Osteoblast (primary cell): ENCODE data around the gene NCAN. TPM values are rescaled to one million over a fixed set of nuclear protein-coding genes. Genes with fewer than 3 reads are reported as not detected.

Experiments
- DNase-seq: peaks from one replicate; pipeline ENCODE4 v3.0.0; 2011; ENCODE audit warnings: low spot score, mixed read lengths; ENCODE audit not compliant: insufficient read length; ENCODE audit errors: missing footprints
- H2AFZ ChIP-seq: 2 replicates; pipeline ENCODE4 v1.6.0; 2011; ENCODE audit warnings: mild to moderate bottlenecking, low read length
- H3K27ac ChIP-seq: 2 replicates; pipeline ENCODE4 v1.5.1; 2011; ENCODE audit warnings: mild to moderate bottlenecking, low read depth, low read length, moderate library complexity
- H3K27me3 ChIP-seq: 2 replicates; pipeline ENCODE4 v1.6.0; 2012; ENCODE audit warnings: mild to moderate bottlenecking, control low read depth, inconsistent platforms, low read length, moderate library complexity; ENCODE audit not compliant: insufficient read depth
- H3K36me3 ChIP-seq: 2 replicates; pipeline ENCODE4 v1.5.1; 2011; ENCODE audit warnings: mild to moderate bottlenecking, low read length, control low read depth, moderate library complexity; ENCODE audit not compliant: insufficient read depth
- H3K4me1 ChIP-seq: 2 replicates; pipeline ENCODE4 v1.5.1; 2011; ENCODE audit warnings: mild to moderate bottlenecking, low read length, control low read depth, moderate library complexity; ENCODE audit not compliant: insufficient read depth
- H3K4me2 ChIP-seq: 2 replicates; pipeline ENCODE4 v1.6.0; 2011; ENCODE audit warnings: mild to moderate bottlenecking, low read length; ENCODE audit not compliant: insufficient read depth
- H3K4me3 ChIP-seq: fragments of 200-600 bp; sonication (generic); 3 replicates; pipeline ENCODE4 v1.5.1; 2012; ENCODE audit warnings: mild to moderate bottlenecking, low read length, inconsistent platforms; ENCODE audit not compliant: insufficient read depth
- H3K79me2 ChIP-seq: 2 replicates; pipeline ENCODE4 v1.6.0; 2012; ENCODE audit warnings: mild to moderate bottlenecking, low read length, control low read depth, inconsistent platforms; ENCODE audit not compliant: insufficient read depth
- H3K9me3 ChIP-seq: 2 replicates; pipeline ENCODE4 v1.5.1; 2011; ENCODE audit warnings: low read depth, low read length, control low read depth
- H4K20me1 ChIP-seq: 2 replicates; pipeline ENCODE4 v1.6.0; 2012; ENCODE audit warnings: mild to moderate bottlenecking, low read length, control low read depth; ENCODE audit not compliant: insufficient read depth
- total RNA-seq: library from RNA; depleted of rRNA; stranded (reverse); fragments of >200 nt; gene quantifications from 2 replicates; pipeline ENCODE4 v1.2.3, GENCODE V29; 2012
- TF ChIP-seq, protein P1 (sequence below): IDR thresholded peaks from 2 replicates; pipeline ENCODE4 v1.5.1; 2011; ENCODE audit warnings: mild to moderate bottlenecking, low read depth, low read length, moderate library complexity; ENCODE audit errors: extremely low read depth

Gene NCAN
- total RNA-seq, 1 donor: not detected

DNA sequence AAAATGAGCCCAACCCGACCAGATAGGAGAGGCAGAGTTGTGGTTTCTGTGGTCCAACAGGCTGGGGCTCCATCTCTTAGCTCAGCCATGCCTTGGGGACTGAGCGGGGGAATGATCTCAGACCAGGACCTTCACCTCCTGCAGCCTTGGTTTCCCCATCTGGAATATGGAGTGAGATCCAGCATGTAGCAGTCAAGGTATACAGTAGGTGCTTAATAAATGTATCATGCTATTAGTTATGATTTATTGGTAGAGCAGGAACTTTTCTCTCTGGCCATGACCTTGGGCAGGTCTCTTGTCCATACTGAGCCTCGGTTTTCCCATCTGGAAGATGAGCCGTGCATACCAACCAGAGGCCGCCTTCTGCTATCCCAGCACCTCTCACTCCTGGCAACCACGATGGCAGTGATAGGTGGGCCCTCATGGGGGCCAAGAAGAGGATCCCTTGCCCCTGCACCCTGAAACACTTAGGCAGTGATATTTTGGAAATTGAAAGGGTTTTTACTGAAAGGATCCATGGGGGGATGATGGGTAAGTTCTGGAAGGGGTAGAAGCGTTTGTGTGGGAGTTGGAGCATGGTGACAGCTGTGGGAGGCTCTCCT lies 52.2 kb downstream of the NCAN start:
- Histone ChIP-seq H3K4me1 (no peaks in the 10 kb centered on the region), H4K20me1 (no peaks in the 10 kb centered on the region), H3K4me3 (no peak overlapping the region), H3K36me3 (no peaks in the 10 kb centered on the region), H3K79me2 (no peaks in the 10 kb centered on the region), H3K27me3 (peaks cover 31% of the 10 kb centered on the region), H3K4me2 (no peak overlapping the region), H3K27ac (no peak overlapping the region), H3K9me3 (no peaks in the 10 kb centered on the region), H2AFZ (no peak overlapping the region)
- TF ChIP-seq, protein P1, sequence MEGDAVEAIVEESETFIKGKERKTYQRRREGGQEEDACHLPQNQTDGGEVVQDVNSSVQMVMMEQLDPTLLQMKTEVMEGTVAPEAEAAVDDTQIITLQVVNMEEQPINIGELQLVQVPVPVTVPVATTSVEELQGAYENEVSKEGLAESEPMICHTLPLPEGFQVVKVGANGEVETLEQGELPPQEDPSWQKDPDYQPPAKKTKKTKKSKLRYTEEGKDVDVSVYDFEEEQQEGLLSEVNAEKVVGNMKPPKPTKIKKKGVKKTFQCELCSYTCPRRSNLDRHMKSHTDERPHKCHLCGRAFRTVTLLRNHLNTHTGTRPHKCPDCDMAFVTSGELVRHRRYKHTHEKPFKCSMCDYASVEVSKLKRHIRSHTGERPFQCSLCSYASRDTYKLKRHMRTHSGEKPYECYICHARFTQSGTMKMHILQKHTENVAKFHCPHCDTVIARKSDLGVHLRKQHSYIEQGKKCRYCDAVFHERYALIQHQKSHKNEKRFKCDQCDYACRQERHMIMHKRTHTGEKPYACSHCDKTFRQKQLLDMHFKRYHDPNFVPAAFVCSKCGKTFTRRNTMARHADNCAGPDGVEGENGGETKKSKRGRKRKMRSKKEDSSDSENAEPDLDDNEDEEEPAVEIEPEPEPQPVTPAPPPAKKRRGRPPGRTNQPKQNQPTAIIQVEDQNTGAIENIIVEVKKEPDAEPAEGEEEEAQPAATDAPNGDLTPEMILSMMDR: no peak
- peak; percentile 65 for DNase-seq

DNA sequence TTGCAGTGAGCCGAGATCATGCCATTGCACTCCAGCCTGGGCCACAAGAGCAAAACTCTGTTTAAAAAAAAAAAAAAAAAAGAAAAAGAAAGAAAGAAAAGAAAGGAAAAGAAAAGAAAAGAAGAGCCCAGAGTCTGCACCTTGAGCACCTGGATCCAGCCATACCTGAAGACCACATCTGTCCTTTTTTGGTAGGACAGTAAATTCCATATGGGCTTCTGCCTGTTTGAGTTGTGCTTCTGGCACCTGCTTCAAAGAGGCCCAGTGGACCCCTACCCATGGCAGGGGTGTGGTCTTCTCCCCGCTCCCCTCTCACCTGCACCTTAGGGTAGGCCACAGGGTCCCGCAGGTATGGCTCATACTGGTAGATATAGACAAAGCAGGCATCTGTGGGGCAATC lies 55.5 kb downstream of the NCAN start:
- no peaks in the 10 kb centered on the region for H3K4me1 ChIP-seq
- peak; percentile 69 for DNase-seq
- no peak overlapping the region for H3K4me3 ChIP-seq
- H3K79me2 ChIP-seq: no peaks in the 10 kb centered on the region
- no peak overlapping the region for H3K4me2 ChIP-seq
- H3K27ac ChIP-seq: no peak overlapping the region
- no peaks in the 10 kb centered on the region for H3K9me3 ChIP-seq
- H3K27me3 ChIP-seq: peaks cover 15% of the 10 kb centered on the region
- TF ChIP-seq, protein P1: no peak
- no peak overlapping the region for H2AFZ ChIP-seq
- H4K20me1 ChIP-seq: no peaks in the 10 kb centered on the region
- no peaks in the 10 kb centered on the region for H3K36me3 ChIP-seq

DNA sequence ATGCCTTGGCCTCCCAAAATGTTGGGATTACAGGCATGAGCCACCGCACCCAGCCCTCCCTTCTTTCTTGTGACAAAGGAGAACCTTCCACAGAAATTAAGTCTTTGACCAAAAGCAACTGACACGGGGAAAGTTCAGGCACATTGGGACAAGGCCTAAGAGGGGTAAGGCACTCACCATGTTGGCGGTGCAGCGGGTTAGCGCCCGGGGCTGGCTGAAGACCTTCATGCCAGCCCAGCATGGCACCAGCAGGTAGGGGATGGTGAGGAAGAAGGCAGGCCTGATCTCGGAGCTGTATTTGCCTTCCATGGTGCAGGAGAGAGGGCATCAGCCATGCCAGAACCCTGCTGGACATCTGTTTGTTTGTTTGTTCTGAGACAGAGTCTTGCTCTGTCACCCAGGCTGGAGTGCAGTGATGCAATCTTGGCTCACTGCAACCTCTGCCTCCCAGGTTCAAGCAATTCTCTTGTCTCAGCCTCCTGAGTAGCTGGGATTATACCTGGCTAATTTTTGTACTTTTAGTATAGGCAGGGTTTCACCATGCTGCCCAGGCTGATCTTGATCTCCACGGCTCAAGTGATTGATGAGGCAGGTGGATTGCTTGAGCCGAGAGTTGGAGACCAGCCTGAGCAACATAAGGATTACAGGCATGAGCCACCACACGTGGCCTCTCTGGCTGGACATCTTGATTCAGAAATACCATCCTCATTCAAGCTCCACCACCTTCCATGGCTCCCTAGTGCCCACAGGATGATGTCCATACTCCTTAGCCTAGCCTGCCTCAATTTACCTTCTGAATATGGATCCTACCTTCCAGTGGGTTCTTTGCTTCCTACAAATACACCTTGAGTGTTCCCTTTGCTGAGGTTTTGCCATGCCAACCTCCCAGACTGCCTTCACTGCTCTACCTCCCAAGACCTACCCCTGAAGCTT lies 57.0 kb downstream of the NCAN start:
- no peaks in the 10 kb centered on the region for H3K36me3 ChIP-seq
- H3K79me2 ChIP-seq: no peaks in the 10 kb centered on the region
- no peaks in the 10 kb centered on the region for H3K4me1 ChIP-seq
- no peak overlapping the region for H3K27ac ChIP-seq
- no peak overlapping the region for H2AFZ ChIP-seq
- TF ChIP-seq, protein P1: no peak
- no peak overlapping the region for H3K4me3 ChIP-seq
- H4K20me1 ChIP-seq: no peaks in the 10 kb centered on the region
- no peak overlapping the region for H3K4me2 ChIP-seq
- peaks cover 4% of the 10 kb centered on the region for H3K27me3 ChIP-seq
- DNase-seq: peak; percentile 30
- no peaks in the 10 kb centered on the region for H3K9me3 ChIP-seq

DNA sequence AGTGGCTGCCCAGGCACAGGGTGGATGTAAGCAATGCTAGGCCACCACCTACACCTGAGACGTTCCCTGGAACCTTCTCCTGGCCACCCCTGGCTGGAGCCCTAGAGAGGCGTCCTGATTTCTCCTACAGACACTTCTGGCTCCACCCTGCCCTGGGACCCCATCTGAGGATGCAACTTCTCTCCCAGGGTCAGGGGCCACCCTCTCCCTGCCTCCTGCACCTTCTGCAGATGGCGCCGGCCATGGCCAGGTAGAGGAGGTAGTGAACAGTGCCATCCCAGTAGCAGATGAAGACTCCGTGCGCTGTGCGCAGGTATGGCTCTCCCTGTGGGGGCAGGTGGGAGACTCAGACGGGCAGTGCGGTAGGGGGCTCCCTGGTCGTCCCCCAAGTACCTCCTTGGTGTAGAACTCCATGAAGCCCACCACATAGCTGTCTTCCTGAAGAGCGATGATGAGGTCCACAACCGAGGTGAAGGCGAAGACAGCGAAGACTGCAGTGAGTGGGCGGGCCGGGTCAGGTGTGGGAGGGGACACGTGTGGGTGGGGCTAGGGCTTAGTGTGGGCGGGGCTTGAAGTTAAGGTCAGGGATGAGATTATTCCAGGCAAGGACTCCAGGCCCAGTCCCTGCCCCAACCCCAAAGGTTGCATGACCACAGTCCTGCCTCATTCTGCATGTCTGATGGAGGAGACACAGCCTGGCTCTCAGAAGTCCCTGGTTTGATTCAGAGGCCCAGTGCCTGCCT lies 58.4 kb downstream of the NCAN start:
- Histone ChIP-seq H3K36me3 (no peaks in the 10 kb centered on the region), H3K4me2 (no peak overlapping the region), H3K4me3 (no peak overlapping the region), H3K79me2 (no peaks in the 10 kb centered on the region), H3K27me3 (peaks cover 4% of the 10 kb centered on the region), H3K9me3 (no peaks in the 10 kb centered on the region), H3K4me1 (no peaks in the 10 kb centered on the region), H4K20me1 (no peaks in the 10 kb centered on the region), H3K27ac (no peak overlapping the region), H2AFZ (no peak overlapping the region)
- TF ChIP-seq, protein P1: no peak
- DNase-seq: peak; percentile 78
